ENCODE results near the gene CHKA.

Gene CHKA

DNA sequence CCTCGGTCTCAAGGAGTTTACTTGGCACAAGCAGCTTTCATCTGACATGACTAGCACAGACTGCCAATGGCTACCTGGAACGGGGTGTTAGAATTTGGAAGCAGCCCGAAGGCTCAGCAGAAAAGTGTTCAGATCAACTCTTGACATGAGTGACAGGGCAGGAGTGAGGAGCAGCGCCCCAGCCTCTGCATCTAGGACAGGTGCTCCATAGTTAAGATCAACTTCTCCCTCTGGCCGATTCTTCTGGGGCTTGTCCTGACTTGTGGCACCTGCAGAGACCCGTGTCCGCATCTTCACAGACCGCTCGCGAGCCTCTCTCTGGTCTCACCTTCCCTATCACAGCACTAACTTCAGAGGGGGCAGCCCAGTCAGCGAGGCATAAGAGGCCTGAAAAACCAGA, 42.5 kb upstream of the CHKA start:
- TF ChIP-seq, protein P1, sequence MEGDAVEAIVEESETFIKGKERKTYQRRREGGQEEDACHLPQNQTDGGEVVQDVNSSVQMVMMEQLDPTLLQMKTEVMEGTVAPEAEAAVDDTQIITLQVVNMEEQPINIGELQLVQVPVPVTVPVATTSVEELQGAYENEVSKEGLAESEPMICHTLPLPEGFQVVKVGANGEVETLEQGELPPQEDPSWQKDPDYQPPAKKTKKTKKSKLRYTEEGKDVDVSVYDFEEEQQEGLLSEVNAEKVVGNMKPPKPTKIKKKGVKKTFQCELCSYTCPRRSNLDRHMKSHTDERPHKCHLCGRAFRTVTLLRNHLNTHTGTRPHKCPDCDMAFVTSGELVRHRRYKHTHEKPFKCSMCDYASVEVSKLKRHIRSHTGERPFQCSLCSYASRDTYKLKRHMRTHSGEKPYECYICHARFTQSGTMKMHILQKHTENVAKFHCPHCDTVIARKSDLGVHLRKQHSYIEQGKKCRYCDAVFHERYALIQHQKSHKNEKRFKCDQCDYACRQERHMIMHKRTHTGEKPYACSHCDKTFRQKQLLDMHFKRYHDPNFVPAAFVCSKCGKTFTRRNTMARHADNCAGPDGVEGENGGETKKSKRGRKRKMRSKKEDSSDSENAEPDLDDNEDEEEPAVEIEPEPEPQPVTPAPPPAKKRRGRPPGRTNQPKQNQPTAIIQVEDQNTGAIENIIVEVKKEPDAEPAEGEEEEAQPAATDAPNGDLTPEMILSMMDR (IDR thresholded peaks at IDR 0.05; ENCODE audit: low read depth, low read length), result no peak
- DNase-seq (ENCODE audit: extremely low read depth, low read depth), result no peak

DNA sequence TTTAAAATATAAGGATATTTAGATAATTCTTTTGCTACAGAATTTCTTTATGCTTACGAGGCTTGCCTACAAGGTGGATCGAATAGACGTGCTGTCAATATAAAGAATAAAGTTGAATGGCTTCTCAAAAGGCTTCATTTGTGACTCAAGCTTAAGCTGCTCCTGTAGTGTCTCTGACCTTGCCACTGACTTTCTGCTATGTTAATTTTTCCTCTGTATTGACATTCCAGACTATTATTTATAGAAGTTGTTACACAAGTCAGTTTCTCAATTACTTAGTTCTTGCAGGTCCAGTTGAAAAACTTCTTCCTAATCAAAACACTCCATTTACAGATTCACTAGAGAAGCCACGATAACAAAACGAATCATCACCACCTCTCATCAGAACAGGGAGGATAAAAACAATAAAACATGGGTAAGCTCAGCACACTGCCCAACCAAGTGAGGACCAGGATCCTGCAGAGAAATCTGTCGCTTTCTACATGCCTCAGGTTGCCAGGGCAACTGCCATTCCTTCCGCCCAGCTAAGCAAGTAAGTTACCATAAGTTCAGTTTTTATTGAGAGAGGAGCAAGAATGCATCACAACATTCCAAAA, 39.0 kb upstream of the CHKA start:
- TF ChIP-seq, protein P1 (IDR thresholded peaks at IDR 0.05; ENCODE audit: low read depth, low read length), result no peak

DNA sequence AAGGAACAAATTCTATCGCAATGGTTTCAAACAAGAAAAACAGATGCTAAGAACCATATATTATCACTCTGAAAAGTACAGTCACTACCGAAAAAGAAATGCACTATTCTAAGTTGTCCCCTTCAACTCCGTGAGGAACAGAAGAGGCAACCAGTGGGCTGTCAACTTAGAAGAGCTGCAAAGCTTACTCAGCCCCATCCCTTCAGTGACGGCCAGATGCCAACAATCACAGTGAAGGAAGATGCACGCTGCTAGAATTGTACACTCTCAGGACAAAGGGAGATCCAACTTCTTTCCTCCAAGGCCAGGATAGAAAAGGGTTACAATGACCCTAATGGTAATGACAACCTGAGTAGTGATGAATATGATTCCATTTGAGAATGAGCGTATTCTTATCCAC, 38.5 kb upstream of the CHKA start:
- TF ChIP-seq, protein P1 (IDR thresholded peaks at IDR 0.05; ENCODE audit: low read depth, low read length), result no peak
- no peak for DNase-seq (ENCODE audit: extremely low read depth, low read depth)

More for the DNA sequence above, 39.0 kb upstream of the CHKA start:
- DNase-seq (ENCODE audit: extremely low read depth, low read depth), result no peak

DNA sequence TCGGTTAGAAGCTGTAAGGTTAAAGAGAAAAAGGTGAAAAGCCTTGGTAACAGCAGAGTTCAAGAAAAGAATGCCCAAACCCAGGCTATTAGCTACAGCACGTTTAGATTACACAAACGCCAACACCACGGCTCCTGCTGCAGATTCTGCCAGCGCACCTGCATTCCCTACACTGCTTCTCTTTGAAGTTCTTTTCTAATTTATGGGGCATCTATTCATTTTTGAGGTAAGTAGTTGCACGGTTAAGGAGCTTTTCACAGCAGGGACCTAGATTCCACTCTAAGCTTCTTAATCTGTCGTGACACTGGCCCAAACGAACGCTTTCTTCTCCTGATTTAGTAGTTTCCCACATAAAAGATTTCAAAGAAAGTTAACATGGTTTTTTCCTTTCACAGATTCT, 38.0 kb upstream of the CHKA start:
- TF ChIP-seq, protein P1 (IDR thresholded peaks at IDR 0.05; ENCODE audit: low read depth, low read length), result no peak
- DNase-seq (ENCODE audit: extremely low read depth, low read depth), result no peak

DNA sequence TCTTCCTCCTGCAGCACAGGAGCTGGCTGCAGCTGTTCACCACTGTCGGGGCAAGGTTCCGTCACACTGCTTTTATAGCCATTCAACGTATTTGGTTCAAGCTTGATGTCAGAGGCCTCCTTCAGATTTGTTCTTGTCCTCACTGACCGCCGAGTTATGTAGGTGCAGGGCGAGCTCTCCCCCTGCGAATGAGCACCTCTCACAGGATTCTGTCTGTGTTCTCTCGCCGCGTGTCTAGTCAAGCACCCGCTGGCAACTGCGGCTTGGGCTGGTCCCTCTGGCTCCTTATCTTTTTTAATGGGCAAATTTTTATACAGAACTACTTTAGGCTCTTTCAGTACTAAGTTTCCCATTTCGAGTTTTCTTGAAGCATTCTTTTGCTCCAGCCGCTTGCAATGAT, 37.4 kb upstream of the CHKA start:
- TF ChIP-seq, protein P1 (IDR thresholded peaks at IDR 0.05; ENCODE audit: low read depth, low read length), result no peak
- DNase-seq (ENCODE audit: extremely low read depth, low read depth), result no peak

DNA sequence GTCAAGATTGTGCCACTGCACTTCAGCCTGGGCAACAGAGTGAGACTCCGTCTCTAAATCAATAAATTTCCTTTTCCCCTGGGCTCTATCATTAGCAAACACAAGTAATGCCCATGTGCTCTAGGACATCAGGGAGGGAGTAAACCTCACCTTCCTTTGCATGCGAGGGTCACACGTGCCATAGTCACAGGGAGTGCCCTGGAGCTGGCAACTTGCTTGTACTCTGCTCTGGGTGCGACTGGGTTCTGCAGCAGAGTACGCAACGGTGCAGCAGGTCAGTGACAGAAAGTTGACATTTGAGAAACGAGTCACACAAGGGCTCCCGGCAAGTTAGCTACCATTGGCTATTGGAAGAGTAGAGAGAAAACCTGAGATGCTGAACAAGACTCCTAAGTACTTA, 32.6 kb upstream of the CHKA start:
- TF ChIP-seq, protein P1 (IDR thresholded peaks at IDR 0.05; ENCODE audit: low read depth, low read length), result no peak
- DNase-seq (ENCODE audit: extremely low read depth, low read depth), result no peak

DNA sequence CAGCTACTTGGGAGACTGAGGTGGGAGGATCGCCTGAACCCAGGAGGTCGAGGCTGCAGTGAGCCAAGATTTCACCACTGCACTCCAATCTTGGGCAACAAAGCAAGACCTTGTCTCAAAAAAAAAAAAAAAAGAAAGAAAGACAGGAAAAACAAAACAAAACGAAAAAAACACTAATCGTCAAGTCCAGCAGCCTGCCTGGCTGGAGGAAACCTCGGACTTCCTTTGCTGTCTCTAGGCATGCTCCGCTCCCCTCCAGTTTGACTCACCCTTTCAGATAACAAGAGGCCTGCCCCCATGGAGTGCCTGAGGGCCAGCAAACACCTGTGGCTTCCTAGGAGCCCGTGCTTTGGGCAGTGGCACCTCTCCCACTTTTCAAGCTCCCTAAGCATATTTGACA, 28.8 kb upstream of the CHKA start:
- no peak for DNase-seq (ENCODE audit: extremely low read depth, low read depth)
- TF ChIP-seq, protein P1 (IDR thresholded peaks at IDR 0.05; ENCODE audit: low read depth, low read length), result no peak

Measured in AG09319 (cell line).